Measurements from ENCODE around the gene PTPRN2. TPM values are rescaled to one million over a fixed set of nuclear protein-coding genes. Genes with fewer than 3 reads are reported as not detected.

PTPRN2 gene
- total and polyA plus RNA-seq, 8 donors = 4.9 to 136 (median 46.8) TPM

DNA sequence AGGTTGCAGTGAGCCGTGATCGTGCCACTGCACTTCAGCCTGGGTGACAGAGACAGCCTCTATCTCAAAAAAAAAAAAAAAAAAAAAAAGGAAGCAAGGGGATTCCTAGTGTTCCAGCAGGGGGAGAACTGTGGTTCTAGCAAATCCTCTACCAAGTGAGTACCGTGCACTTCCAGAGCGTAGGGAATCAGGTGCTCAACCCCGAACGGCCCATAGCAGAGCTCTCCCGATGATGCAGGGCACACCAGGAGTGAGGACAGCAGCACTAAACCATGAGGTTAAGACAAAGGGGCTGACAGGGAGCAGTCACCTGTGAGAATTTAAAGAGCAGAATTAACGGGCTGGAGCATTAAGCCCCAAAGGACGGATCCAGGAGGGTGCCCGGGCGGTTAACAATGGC lies 173.6 kb downstream of the PTPRN2 start:
- Histone ChIP-seq H3K36me3 (no peaks in the 10 kb centered on the region), H3K27ac (no peak overlapping the region), H3K4me1 (peaks cover 0 to 3% (median 0%) of the 10 kb centered on the region in 4 donors), H3K4me3 (no peak overlapping the region), H3K27me3 (peaks cover 0 to 9% (median 0%) of the 10 kb centered on the region in 3 donors), H3K9me3 (no peaks in the 10 kb centered on the region)
- WGBS, 5 donors = 76 to 93% (median 87%) methylated on average over 11 of the region's 11 CpGs
- intact Hi-C loops (cut with DNase I; ENCODE audit: low total_unique reads) = no loop called here
- DNase-seq = no peak
- TF ChIP-seq POLR2A (IDR thresholded peaks at IDR 0.05) (no peak), POLR2AphosphoS5 (IDR thresholded peaks at IDR 0.05) (no peak), EP300 (IDR thresholded peaks at IDR 0.05) (no peak)
- TF ChIP-seq, protein P1, sequence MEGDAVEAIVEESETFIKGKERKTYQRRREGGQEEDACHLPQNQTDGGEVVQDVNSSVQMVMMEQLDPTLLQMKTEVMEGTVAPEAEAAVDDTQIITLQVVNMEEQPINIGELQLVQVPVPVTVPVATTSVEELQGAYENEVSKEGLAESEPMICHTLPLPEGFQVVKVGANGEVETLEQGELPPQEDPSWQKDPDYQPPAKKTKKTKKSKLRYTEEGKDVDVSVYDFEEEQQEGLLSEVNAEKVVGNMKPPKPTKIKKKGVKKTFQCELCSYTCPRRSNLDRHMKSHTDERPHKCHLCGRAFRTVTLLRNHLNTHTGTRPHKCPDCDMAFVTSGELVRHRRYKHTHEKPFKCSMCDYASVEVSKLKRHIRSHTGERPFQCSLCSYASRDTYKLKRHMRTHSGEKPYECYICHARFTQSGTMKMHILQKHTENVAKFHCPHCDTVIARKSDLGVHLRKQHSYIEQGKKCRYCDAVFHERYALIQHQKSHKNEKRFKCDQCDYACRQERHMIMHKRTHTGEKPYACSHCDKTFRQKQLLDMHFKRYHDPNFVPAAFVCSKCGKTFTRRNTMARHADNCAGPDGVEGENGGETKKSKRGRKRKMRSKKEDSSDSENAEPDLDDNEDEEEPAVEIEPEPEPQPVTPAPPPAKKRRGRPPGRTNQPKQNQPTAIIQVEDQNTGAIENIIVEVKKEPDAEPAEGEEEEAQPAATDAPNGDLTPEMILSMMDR (IDR thresholded peaks at IDR 0.05) = no peak

DNA sequence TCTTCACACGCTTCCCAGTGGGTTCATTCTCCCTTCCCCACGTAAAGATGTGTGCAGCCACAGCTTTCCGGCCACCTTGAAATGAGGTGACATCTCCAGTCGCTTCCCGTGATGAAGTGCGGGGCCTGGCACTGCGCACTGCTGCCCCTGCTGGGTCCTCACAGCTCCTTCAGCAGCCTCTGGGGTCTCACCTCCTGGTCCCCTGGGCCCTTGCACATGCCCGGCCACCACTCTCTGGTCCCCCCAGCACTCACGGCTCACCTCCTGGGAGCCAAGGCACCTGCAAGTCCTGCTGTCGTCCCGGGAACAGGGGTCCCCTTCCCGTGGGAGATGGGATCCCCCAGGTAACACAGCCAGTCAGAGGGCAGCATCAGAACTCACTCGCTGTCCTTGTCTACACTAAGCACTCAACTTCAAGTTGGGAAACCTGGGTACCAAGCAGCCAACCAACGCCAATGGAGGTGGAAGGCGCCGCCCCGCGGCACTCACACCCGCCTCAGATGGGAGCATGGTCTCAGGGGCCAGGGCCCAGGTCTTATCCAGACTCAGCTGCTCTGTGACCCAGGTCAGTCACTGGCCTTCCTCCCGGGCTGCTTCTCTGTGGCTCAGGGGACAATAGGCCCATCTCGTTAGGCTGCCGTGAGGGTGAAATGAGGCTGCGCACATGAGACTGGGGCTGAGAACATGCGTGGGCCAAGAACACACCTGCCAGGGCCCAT lies 176.2 kb downstream of the PTPRN2 start:
- TF ChIP-seq POLR2AphosphoS5 (IDR thresholded peaks at IDR 0.05) (no peak), POLR2A (IDR thresholded peaks at IDR 0.05) (no peak), EP300 (IDR thresholded peaks at IDR 0.05) (no peak)
- TF ChIP-seq, protein P1 (IDR thresholded peaks at IDR 0.05) = no peak
- peaks cover 0 to 9% (median 0%) of the 10 kb centered on the region in 3 donors for H3K27me3 ChIP-seq
- no peak for DNase-seq
- no peaks in the 10 kb centered on the region for H3K9me3 ChIP-seq
- intact Hi-C loops (cut with DNase I; ENCODE audit: low total_unique reads) = no loop called here
- peaks cover 0 to 17% (median 3%) of the 10 kb centered on the region in 4 donors for H3K4me1 ChIP-seq
- no peaks in the 10 kb centered on the region for H3K36me3 ChIP-seq
- WGBS, 5 donors = 88 to 94% (median 92%) methylated on average over 14 to 24 of the region's 24 CpGs
- no peak overlapping the region for H3K4me3 ChIP-seq
- H3K27ac ChIP-seq = no peak overlapping the region

- no peak for DNase-seq
Measured at GRCh38 chr7:158410720-158411119, 176.9 kb downstream of the PTPRN2 start.

GRCh38 chr7:158409816-158410330 lies 177.8 kb downstream of the PTPRN2 start:
- intact Hi-C loops (cut with DNase I; ENCODE audit: low total_unique reads) = no loop called here
- Histone ChIP-seq H3K4me3 (no peak overlapping the region), H3K4me1 (peaks cover 0 to 18% (median 3%) of the 10 kb centered on the region in 4 donors), H3K9me3 (no peaks in the 10 kb centered on the region), H3K36me3 (no peaks in the 10 kb centered on the region), H3K27ac (no peak overlapping the region), H3K27me3 (peaks cover 0 to 9% (median 0%) of the 10 kb centered on the region in 3 donors)
- WGBS, 5 donors = 79 to 86% (median 81%) methylated on average over 13 of the region's 13 CpGs
- TF ChIP-seq, protein P1 (IDR thresholded peaks at IDR 0.05) = no peak
- TF ChIP-seq POLR2AphosphoS5 (IDR thresholded peaks at IDR 0.05) (no peak), EP300 (IDR thresholded peaks at IDR 0.05) (no peak), POLR2A (IDR thresholded peaks at IDR 0.05) (no peak)
- DNase-seq = no peak

More at GRCh38 chr7:158410720-158411119, 176.9 kb downstream of the PTPRN2 start:
- no peak overlapping the region for H3K27ac ChIP-seq
- H3K4me3 ChIP-seq = no peak overlapping the region
- H3K4me1 ChIP-seq = peaks cover 0 to 18% (median 3%) of the 10 kb centered on the region in 4 donors
- peaks cover 0 to 9% (median 0%) of the 10 kb centered on the region in 3 donors for H3K27me3 ChIP-seq
- 78 to 90% (median 84%) methylated on average over 12 of the region's 12 CpGs for WGBS, 5 donors
- H3K36me3 ChIP-seq = no peaks in the 10 kb centered on the region
- intact Hi-C loops (cut with DNase I; ENCODE audit: low total_unique reads) = no loop called here
- TF ChIP-seq POLR2A (IDR thresholded peaks at IDR 0.05) = no peak
- TF ChIP-seq, protein P1 (IDR thresholded peaks at IDR 0.05) = no peak
- no peak for TF ChIP-seq POLR2AphosphoS5 (IDR thresholded peaks at IDR 0.05)
- TF ChIP-seq EP300 (IDR thresholded peaks at IDR 0.05) = no peak
- H3K9me3 ChIP-seq = no peaks in the 10 kb centered on the region
